SK-N-MC (cell line): ENCODE data around the gene ADARB2.

ENCODE experiments used
- EZH2 ChIP-seq: fragments of 200-600 bp; sonication (generic); IDR thresholded peaks from one replicate; pipeline ENCODE4 v1.6.1; 2017; ENCODE audit warnings: antibody characterized with exemption
- POLR2AphosphoS5 ChIP-seq: IDR thresholded peaks from 2 replicates; pipeline ENCODE4 v1.6.1; 2012; ENCODE audit warnings: mild to moderate bottlenecking, low read depth, low read length, borderline replicate concordance

DNA sequence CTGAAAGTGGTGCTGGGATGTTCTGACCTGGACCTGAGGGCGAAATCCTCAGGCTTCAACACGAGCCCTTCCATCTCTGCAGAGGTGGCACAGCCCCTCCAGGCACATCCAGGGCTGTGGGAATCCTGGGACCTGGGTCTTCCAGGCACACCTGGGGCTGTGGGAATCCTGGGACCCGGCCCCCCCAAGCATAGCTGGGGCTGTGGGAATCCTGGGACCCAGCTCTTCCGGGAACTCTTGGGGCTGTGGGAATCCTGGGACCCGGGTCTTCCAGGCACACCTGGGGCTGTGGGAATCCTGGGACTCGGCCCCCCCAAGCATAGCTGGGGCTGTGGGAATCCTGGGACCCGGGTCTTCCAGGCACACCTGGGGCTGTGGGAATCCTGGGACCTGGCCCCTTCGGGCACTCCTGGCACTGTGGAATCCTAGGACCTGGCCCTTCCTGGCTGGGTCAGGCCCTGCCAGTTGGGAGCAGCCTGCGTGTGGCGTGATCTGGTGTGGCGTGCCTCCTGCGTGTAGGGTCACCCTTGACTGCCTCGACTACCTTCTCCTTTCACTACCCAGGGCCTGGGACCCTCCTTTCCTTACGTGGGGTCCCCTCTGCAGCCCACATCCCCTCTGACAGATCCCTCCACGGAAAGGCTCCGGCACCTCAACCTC lies 557.1 kb downstream of the ADARB2 start:
- TF ChIP-seq EZH2 (no peak), POLR2AphosphoS5 (no peak)
